PC-9 (cell line): ENCODE results near the gene XXYLT1.

Source experiments
- CTCF ChIP-seq: fragments of 200-600 bp; sonication (generic); conservative IDR thresholded peaks from 2 replicates; pipeline ENCODE4 v1.6.1; 2017; ENCODE audit warnings: mixed run types, antibody characterized with exemption, mild to moderate bottlenecking, moderate library complexity
- EZH2 ChIP-seq: fragments of 200-600 bp; sonication (generic); IDR thresholded peaks from 2 replicates; pipeline ENCODE4 v1.8.0; 2017; ENCODE audit warnings: antibody characterized with exemption, low read depth

- TF ChIP-seq CTCF = no peak
- TF ChIP-seq EZH2 = no peak
Observed at GRCh38 chr3:195036574-195036973, 234.4 kb downstream of the XXYLT1 start.
